ENCODE data around the gene TRMT1. TPM values are rescaled to one million over a fixed set of nuclear protein-coding genes. Genes with fewer than 3 reads are reported as not detected.

Gene TRMT1
- total RNA-seq, 1 experiment from 2014 or later: 42.6 TPM

DNA sequence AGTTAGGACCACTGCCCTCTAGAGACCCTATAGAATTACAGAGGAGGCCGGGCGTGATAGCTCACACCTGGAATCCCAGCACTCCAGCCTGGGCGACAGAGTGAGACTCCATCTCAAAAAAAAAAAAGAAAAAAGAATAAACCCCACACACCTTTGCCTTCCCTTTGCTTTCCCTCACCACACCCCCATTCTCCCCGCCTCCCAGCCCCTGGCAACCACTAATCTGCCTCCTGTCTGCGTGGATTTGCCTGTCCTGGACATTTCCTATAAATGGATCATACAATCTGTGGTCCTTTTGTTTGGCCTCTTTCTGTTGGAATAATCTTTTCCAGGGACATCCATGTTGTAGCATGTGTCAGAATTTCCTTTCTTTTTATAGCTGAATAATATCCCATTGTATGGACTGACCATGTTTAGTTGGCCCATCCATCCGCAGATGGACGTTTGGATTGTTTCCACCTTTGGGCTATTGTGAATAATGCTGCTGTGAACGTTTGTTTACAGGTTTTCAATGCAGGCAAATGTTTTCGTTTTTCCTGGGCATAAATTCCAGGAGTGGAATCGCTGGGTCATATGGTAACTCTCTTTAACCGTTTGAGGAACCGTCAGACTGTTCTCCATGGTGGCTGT is 16.8 kb upstream of the TRMT1 start:
- TF ChIP-seq, protein P1, sequence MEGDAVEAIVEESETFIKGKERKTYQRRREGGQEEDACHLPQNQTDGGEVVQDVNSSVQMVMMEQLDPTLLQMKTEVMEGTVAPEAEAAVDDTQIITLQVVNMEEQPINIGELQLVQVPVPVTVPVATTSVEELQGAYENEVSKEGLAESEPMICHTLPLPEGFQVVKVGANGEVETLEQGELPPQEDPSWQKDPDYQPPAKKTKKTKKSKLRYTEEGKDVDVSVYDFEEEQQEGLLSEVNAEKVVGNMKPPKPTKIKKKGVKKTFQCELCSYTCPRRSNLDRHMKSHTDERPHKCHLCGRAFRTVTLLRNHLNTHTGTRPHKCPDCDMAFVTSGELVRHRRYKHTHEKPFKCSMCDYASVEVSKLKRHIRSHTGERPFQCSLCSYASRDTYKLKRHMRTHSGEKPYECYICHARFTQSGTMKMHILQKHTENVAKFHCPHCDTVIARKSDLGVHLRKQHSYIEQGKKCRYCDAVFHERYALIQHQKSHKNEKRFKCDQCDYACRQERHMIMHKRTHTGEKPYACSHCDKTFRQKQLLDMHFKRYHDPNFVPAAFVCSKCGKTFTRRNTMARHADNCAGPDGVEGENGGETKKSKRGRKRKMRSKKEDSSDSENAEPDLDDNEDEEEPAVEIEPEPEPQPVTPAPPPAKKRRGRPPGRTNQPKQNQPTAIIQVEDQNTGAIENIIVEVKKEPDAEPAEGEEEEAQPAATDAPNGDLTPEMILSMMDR (IDR thresholded peaks at IDR 0.05; ENCODE audit: insufficient read depth in 1 of 2, low read depth in 1 of 2, low read length in 1 of 2, severe bottlenecking in 1 of 2, unreplicated experiment in 1 of 2): no peak
- no peaks in the 10 kb centered on the region for H3K4me1 Mint-ChIP-seq (ENCODE audit: low read depth, unreplicated experiment)
- POLR2A ChIA-PET: no interaction called here
- H3K4me3 Mint-ChIP-seq (ENCODE audit: unreplicated experiment): no peak overlapping the region
- H3K4me3 ChIP-seq (ENCODE audit: low read depth, low read length): no peak overlapping the region
- CTCF ChIA-PET: interaction anchor here (0.7 kb wide), 1 partner anchor 401 kb away, joined by 3 read pairs; no protein-coding TSS in a partner anchor
- H3K9me3 Mint-ChIP-seq (ENCODE audit: unreplicated experiment): no peaks in the 10 kb centered on the region
- no peaks in the 10 kb centered on the region for H3K27me3 Mint-ChIP-seq (ENCODE audit: insufficient read depth, unreplicated experiment)
- H3K36me3 ChIP-seq (ENCODE audit: control insufficient read depth, insufficient read depth, low read length): peaks cover 1% of the 10 kb centered on the region; the same call in 1 of the 2 replicates
- H3K27me3 ChIP-seq (replicated peaks; ENCODE audit: control insufficient read depth, insufficient read depth, low read length): no peaks in the 10 kb centered on the region
- BruUV-seq (replicated peaks): no TSS peak
- intact Hi-C loops (cut with micrococcal nuclease; ENCODE audit: unreplicated experiment): no loop called here
- no peaks in the 10 kb centered on the region for H3K9me3 ChIP-seq
- no peaks in the 10 kb centered on the region for H3K4me1 ChIP-seq
- DNase-seq: no peak
- peaks cover 31% of the 10 kb centered on the region for H3K36me3 Mint-ChIP-seq (ENCODE audit: insufficient read depth, unreplicated experiment)
- H3K27ac Mint-ChIP-seq (ENCODE audit: unreplicated experiment): no peak overlapping the region

DNA sequence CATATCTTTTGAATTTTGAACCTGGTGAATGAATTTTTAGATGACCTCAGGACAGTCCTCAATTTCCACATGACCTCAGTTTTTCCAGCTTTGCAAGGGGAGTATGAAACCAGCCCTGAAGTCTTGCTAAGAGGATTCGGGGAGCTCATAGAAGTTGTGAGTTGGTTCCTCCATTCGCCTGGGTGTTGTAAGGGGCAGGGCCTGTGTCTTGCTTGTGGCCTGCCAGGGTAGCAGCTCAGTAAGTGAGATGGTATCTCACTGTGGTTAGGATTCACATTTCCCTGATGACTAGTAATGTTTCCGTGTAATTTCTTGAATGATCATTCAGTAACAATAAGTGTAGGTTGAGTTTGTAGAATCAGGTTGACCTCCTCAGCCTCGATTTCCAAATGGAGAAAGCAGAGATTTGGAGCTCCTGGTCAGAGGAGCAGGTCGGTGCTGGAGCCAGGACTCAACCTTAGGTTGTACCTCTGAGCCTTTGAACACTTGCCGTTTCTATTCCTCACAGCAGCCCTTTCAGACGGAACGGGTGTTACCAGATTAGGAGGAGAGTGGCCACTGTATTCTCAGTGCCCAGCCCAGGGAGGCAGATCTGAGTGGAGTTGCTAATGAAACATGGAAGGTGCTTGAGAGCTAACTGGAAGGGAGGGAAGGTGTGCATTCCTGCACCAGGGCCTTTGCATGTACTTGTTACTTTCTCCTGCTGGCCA is 16.1 kb upstream of the TRMT1 start:
- POLR2A ChIA-PET: no interaction called here
- Histone ChIP-seq H3K4me1 (no peaks in the 10 kb centered on the region), H3K27me3 (replicated peaks; ENCODE audit: control insufficient read depth, insufficient read depth, low read length) (no peaks in the 10 kb centered on the region), H3K4me3 (ENCODE audit: low read depth, low read length) (no peak overlapping the region), H3K9me3 (no peaks in the 10 kb centered on the region), H3K36me3 (ENCODE audit: control insufficient read depth, insufficient read depth, low read length) (no peaks in the 10 kb centered on the region; the same call in 1 of the 2 replicates)
- BruUV-seq (replicated peaks): no TSS peak
- CTCF ChIA-PET: interaction anchor here (0.7 to 1.1 kb wide), 2 partner anchors 167 to 402 kb away, joined by 3 read pairs; no protein-coding TSS in a partner anchor
- H3K4me3 Mint-ChIP-seq (ENCODE audit: unreplicated experiment): no peak overlapping the region
- intact Hi-C loops (cut with micrococcal nuclease; ENCODE audit: unreplicated experiment): no loop called here
- peaks cover 37% of the 10 kb centered on the region for H3K36me3 Mint-ChIP-seq (ENCODE audit: insufficient read depth, unreplicated experiment)
- TF ChIP-seq, protein P1 (IDR thresholded peaks at IDR 0.05; ENCODE audit: insufficient read depth in 1 of 2, low read depth in 1 of 2, low read length in 1 of 2, severe bottlenecking in 1 of 2, unreplicated experiment in 1 of 2): no peak
- no peak for DNase-seq
- no peaks in the 10 kb centered on the region for H3K4me1 Mint-ChIP-seq (ENCODE audit: low read depth, unreplicated experiment)
- no peaks in the 10 kb centered on the region for H3K27me3 Mint-ChIP-seq (ENCODE audit: insufficient read depth, unreplicated experiment)
- H3K27ac Mint-ChIP-seq (ENCODE audit: unreplicated experiment): no peak overlapping the region
- no peaks in the 10 kb centered on the region for H3K9me3 Mint-ChIP-seq (ENCODE audit: unreplicated experiment)

DNA sequence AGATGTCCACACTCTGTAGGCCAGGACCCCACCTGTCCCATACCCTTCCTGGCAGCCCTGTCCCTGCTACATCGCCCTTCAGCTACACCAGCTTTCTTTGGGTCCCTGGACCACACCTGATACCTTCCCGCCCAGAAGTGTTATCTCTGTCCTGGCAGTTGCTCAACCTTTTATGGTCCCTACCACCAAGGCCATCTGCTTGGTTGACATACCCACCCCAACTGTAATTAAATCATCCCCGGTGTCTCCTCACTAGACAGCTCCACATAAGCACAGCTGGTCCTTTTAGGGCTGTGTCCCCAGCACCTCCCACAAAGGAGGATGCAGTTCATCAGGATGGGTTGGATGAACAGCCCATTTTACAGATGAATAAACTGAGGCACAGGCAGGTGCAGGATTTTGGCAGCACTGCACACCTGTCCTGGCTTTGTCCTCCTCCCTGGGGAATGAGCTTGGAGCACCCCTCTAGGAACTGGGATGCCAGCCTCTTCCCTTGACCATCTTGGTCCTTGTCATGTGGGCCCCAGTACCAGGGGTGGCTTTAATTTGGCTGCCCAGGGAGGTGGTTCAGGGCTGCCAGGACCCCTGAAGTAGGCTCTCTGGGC is 14.4 kb upstream of the TRMT1 start:
- intact Hi-C loops (cut with micrococcal nuclease; ENCODE audit: unreplicated experiment): no loop called here
- Histone ChIP-seq H3K27me3 (replicated peaks; ENCODE audit: control insufficient read depth, insufficient read depth, low read length) (no peaks in the 10 kb centered on the region), H3K36me3 (ENCODE audit: control insufficient read depth, insufficient read depth, low read length) (no peaks in the 10 kb centered on the region; the same call in 1 of the 2 replicates), H3K4me3 (ENCODE audit: low read depth, low read length) (no peak overlapping the region), H3K9me3 (no peaks in the 10 kb centered on the region), H3K4me1 (no peaks in the 10 kb centered on the region)
- H3K4me3 Mint-ChIP-seq (ENCODE audit: unreplicated experiment): no peak overlapping the region
- H3K36me3 Mint-ChIP-seq (ENCODE audit: insufficient read depth, unreplicated experiment): peaks cover 39% of the 10 kb centered on the region
- CTCF ChIA-PET: no interaction called here
- no peaks in the 10 kb centered on the region for H3K9me3 Mint-ChIP-seq (ENCODE audit: unreplicated experiment)
- POLR2A ChIA-PET: no interaction called here
- no peak overlapping the region for H3K27ac Mint-ChIP-seq (ENCODE audit: unreplicated experiment)
- BruUV-seq (replicated peaks): no TSS peak
- H3K4me1 Mint-ChIP-seq (ENCODE audit: low read depth, unreplicated experiment): no peaks in the 10 kb centered on the region
- H3K27me3 Mint-ChIP-seq (ENCODE audit: insufficient read depth, unreplicated experiment): no peaks in the 10 kb centered on the region
- no peak for DNase-seq
- TF ChIP-seq, protein P1 (IDR thresholded peaks at IDR 0.05; ENCODE audit: insufficient read depth in 1 of 2, low read depth in 1 of 2, low read length in 1 of 2, severe bottlenecking in 1 of 2, unreplicated experiment in 1 of 2): no peak
